Measurements from ENCODE around the gene PTDSS2.

The PTDSS2 gene

GRCh38 chr11:471468-472145, 21.5 kb downstream of the PTDSS2 start:
- no peak for FAIRE-seq

GRCh38 chr11:472272-472671, 22.2 kb downstream of the PTDSS2 start:
- no peak for FAIRE-seq

- no peak for FAIRE-seq
Measured at GRCh38 chr11:472816-473215, 22.7 kb downstream of the PTDSS2 start.

DNA sequence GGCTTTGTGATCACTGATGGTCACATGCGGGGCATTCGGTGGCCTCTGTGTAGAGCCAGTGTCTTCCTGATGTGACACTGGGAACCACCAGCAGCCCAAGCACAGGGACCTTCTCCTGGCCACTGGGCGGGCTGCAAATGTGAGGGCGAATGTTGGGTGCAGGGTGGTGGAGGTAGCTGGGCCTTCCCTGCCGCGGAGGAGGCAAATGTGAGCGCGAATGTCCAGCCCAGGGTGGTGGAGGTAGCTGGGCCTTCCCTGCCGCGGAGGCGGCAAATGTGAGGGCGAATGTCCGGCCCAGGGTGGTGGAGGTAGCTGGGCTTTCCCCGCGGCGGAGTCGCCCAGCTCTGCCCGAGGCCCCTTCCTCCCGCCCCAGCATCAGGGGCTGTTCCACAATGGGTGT, 23.3 kb downstream of the PTDSS2 start:
- FAIRE-seq: no peak

DNA sequence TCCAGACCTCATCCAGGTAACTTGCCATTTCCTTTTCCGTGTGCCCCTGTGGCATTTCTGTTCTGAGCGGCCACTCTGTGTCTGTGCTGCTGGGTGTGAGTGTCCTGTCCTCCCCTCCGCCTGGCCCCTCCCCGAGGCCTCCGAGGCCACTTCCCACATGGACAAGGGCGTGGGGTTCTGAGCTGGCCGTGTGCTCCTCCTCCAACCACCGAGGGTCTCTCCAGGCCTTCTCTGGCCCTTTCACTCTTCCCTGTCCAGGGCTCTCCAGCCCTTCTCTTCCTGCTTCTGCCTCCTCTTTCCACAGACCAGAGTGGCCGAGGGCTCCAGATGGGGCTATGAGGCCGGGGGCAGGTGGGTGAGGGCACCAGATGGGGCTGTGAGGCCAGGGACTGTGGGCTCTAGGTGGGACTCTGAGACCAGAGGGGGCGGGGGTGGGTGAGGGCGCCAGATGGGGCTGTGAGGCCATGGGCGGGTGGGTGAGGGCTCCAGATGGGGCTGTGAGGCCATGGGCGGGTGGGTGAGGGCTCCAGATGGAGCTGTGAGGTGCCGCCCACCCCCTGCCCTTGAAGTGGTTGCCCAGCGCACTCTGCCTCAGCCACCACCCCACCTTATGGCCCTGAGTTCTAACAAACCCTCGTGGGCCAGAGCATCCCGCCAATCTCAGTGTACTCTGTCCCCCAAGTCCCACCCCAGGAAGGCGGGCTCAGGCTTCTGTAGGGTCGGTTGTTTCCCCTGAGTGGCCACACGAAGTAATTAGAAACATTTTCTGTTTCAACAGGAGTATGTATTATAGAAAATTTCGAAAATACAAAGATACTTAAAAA, 24.1 kb downstream of the PTDSS2 start:
- no peak for FAIRE-seq

DNA sequence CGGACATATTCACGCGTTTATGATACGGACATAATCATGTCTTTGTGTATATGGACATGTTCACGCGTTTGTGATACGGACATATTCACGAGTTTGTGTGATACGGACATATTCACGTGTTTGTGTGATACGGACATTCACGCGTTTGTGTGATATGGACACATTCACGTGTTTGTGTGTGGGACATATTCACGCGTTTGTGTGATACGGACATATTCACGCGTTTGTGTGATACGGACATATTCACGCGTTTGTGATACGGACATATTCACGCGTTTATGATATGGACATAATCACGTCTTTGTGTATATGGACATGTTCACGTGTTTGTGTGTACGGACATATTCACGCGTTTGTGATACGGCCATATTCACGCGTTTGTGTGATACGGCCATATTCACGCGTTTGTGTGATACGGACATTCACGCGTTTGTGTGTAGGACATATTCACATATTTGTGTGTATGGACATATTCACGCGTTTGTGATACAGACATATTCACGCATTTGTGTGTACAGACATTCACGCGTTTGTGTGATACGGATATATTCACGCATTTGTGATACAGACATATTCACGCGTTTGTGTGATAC, 24.9 kb downstream of the PTDSS2 start:
- no peak for FAIRE-seq

GRCh38 chr11:475941-476340, 25.9 kb downstream of the PTDSS2 start:
- FAIRE-seq: no peak

DNA sequence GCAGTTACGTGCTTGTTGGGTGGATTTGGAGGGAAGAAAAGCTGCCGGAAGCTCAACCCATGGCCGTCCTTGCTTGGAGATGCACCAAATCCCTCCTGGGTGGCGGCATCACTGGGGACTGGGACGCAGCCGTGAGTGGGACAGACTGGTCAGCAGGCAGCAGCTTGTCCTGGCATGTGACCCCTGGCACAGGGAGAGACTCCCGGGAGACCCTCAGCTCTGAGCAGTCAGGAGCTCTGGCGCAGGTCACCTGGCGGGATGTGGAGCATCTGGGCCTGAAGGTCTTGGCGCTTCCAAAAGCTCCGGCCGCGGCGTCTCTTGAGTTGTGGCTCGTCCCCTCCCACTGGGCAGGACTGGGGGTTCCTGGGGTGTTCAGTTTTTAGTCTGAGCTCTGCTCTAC, 26.3 kb downstream of the PTDSS2 start:
- no peak for FAIRE-seq

DNA sequence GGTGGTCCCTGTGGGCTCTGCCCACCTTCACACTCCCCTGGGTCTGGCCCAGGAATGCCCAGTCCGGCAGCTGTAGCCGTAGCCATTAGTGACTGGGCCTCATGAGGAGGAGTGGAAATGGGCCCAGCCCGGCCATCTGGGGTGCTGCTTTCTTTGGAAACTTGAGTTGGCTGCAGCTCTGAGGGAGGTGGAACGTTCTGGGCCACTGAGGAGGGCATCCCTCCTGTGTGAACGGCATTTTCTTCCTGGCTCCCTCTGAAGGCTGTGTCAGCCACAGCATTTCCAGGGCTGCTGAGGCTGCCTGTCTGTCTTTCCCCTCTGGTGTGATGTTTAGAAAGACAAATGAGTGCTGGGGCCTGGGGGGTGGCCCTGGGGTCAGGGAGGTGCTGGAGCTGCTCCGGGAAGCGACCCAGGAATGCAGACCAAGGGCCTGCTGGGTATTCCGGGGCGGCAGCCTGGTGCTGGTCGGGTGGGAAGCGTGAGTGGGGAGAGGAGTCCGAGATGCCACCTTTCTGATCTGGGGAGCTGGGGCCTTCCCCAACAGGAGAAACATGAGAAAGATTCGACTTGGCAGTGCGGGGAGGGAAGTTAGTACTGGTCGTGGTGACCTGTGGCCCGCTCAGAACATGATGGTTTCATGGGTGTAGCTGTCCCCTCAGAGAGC, 27.1 kb downstream of the PTDSS2 start:
- FAIRE-seq: no peak

DNA sequence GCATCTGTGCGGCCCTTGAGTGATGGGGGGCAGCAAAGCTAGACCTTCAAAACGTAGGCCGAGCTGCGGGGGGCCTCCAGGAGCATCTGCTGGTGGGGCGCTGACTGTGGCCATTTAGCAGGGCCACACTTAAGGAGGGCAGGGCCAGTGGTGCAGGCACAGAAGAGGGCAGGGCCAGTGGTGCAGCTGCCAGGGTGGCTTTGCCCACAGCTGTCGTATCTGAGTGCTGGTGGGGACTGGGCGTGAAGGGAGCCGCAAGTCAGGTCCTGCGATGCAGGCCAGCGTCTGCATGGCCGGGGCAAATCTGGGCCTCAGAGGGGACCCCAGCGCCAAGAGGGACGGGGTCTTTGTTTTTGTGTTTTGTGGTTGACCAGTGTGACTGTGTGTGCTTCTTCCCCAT, 29.2 kb downstream of the PTDSS2 start:
- FAIRE-seq: no peak

GRCh38 chr11:484616-485015, 34.5 kb downstream of the PTDSS2 start:
- no peak for FAIRE-seq

DNA sequence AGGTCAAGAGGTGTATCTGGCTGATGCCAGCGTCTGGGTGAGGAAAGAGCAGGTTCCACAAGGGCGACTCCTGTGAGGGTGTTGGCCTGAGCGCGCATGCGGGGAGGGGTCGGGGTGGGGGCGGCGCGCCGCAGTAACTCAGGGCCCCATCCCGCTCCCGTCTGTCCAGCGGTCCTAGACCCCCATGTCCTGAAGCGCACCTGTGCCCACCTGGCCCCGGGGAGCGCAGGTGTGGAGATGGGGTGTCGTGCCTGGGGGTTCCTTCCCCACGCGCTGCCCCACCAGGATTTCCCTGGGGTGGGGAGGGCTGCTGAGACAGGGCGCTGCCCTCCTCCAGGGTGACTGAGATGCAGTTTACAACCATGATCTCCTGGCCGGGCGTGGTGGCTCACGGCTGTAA, 36.1 kb downstream of the PTDSS2 start:
- no peak for FAIRE-seq

DNA sequence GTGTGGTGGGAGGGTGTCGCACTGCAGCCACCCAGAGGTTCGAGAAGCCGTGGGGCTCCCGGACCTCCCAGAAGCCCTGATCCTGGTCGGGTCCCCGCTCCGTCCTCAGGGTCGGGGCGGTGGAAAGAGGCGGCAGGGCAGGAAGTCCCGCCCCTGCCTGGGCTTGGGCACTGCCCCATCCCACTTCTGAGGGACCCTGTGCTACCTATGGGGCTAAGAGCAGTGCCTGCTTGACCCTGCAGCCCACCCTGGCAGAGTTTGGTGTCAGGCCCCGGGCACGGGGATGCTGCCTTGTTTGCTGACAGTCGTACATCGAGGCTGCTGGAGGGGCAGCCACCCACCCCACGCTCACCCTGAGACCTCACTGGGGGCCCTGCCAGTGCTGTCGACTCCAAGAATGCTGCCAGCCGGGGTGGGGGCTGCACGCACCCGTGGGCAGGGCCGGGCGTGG, 37.5 kb downstream of the PTDSS2 start:
- FAIRE-seq: no peak

DNA sequence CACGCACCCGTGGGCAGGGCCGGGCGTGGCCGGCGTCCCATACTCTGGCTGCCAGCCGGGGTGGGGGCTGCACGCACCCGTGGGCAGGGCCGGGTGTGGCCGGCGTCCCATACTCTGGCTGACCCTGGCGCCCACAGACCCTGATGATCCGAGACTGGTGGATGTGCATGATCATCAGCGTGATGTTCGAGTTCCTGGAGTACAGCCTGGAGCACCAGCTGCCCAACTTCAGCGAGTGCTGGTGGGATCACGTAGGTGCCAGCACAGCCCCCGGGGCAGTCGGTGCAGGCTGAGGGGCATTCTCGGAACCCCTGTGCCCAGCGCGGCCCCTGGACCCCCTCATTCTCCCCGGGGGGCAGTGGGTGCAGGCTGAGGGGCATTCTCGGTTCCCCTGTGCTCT, 38.0 kb downstream of the PTDSS2 start:
- no peak for FAIRE-seq

DNA sequence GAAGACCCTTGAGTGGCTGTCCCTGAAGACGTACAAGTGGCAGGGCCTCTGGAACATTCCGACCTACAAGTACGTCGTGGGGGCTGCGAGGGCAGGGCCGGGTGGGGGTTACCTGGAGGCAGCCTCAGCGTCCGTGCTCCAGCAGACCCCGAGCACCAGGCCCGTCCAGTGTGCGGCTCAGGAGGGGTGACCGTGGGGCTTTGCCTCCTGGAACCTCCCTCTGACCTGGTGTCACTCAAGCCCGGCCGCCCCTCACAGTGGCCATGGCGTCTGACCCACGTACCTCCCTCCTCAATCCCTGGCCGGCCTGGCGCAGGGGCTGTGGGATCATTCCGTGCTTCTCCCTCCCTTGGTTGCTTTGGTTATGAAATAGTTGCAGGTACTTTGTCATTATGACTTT, 38.5 kb downstream of the PTDSS2 start:
- no peak for FAIRE-seq

DNA sequence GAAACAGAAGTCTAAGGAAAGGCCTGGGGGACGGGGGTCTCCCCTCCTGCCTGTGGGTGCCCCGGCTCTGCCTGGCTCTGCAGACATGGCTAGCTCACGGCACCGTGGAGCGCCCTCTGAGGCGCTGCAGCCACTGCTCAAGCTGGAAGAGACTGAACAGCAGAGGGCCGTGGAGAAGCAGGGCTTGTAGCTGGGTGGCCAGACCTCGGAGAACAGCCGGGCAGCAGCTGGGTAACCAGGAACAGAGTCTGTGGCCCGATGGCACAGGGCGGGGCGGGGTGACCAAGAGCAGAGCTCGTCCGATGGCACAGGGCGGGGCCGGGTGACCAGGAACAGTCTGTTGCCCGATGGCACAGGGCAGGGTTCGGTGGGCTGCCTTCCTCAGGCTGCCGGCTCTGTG, 38.9 kb downstream of the PTDSS2 start:
- FAIRE-seq: no peak

- FAIRE-seq: no peak
Measured at GRCh38 chr11:489610-490185, 39.6 kb downstream of the PTDSS2 start.

- no peak for FAIRE-seq
Measured at GRCh38 chr11:490186-490929, 40.3 kb downstream of the PTDSS2 start.

DNA sequence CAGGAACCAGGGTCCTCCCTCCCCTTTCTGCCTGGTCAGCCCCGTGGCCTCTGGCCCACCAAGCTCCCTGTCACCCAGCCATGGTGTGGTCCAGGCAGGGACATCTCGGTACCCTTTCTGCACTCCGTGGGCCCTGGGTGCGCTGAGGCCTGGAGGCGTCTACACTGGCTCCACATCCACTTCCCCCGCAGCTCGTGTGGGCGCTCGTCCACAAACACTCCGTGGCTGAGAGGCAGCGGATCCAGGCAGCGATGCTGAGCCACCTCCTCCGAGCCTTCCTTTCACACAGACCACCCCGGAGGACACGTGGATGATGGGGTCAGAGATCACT, 40.8 kb downstream of the PTDSS2 start:
- no peak for FAIRE-seq

GRCh38 chr11:491358-491757, 41.3 kb downstream of the PTDSS2 start:
- FAIRE-seq: no peak

DNA sequence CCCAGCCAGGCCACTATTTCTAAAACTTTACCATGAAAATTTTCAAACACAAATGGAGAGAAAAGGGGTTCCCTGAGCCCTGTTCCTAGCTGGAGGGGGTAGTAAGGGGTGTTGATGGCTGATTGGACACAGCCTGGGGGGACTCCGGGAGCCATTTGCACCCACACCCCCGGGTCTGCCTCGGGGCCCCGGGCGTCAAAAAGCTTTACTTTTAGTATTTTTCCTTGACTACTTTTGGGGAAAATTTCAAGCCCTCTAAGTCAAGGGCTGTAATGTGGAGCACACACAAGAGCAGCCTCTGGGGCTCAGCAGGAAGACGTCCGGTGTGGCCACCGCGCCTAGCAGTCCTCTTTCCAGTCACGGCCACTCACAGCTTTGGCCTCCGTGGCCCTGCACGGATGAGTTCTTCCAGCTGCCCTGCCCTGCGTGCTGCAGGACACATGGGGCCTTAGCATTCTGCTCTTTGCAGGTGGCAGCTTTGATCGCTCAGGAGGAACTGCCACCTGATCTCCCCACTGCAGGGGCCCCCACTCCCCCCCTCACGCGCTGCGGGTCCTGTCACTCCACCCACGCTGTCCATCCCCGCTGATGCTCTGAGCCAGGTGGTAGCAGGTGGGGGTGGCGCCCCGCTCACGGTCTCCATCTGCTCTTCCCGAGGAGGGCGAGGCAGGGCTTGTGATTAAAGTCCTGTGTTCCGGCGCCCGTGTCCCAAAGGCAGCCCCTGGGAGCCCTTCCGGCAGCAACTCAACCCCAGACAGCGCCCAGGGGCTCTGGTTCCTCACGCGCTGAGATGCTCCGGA, 42.5 kb downstream of the PTDSS2 start:
- FAIRE-seq: no peak
